Nephron progenitor cell (in vitro differentiated cells): ENCODE measurements around the gene USF2.
A peak's percentile ranks its signal among the peaks of the same experiment; 100 is the strongest.

Experiments used
- DNase-seq: peaks from one replicate; pipeline ENCODE4 v3.0.0; 2021
- H3K27ac Mint-ChIP-seq: 2 replicates; pipeline ENCODE4 v1.8.0; 2021; ENCODE audit warnings: mild to moderate bottlenecking, moderate library complexity, mixed read lengths
- H3K27me3 Mint-ChIP-seq: 2 replicates; pipeline ENCODE4 v1.8.0; 2021; ENCODE audit warnings: mild to moderate bottlenecking, low read depth, mixed read lengths; ENCODE audit not compliant: poor library complexity
- H3K36me3 Mint-ChIP-seq: 2 replicates; pipeline ENCODE4 v1.8.0; 2021; ENCODE audit warnings: low read depth, mixed read lengths
- H3K4me1 Mint-ChIP-seq: 2 replicates; pipeline ENCODE4 v1.8.0; 2021; ENCODE audit warnings: mixed read lengths
- H3K4me3 Mint-ChIP-seq: 2 replicates; pipeline ENCODE4 v1.8.0; 2021; ENCODE audit warnings: mild to moderate bottlenecking, moderate library complexity, mixed read lengths
- H3K9me3 Mint-ChIP-seq: 2 replicates; pipeline ENCODE4 v1.8.0; 2021; ENCODE audit warnings: mild to moderate bottlenecking, moderate library complexity, mixed read lengths
- TF ChIP-seq, protein P1 (sequence below): fragments of 200-600 bp; sonication (generic); IDR thresholded peaks from 2 replicates; pipeline ENCODE4 v1.5.0; 2021; ENCODE audit warnings: antibody characterized with exemption

Gene USF2

GRCh38 chr19:35310331-35310730 lies 41.6 kb downstream of the USF2 start:
- H3K27ac Mint-ChIP-seq: peak overlapping the region; percentile 99
- peaks cover 92% of the 10 kb centered on the region for H3K4me1 Mint-ChIP-seq
- H3K4me3 Mint-ChIP-seq: no peak overlapping the region
- TF ChIP-seq, protein P1, sequence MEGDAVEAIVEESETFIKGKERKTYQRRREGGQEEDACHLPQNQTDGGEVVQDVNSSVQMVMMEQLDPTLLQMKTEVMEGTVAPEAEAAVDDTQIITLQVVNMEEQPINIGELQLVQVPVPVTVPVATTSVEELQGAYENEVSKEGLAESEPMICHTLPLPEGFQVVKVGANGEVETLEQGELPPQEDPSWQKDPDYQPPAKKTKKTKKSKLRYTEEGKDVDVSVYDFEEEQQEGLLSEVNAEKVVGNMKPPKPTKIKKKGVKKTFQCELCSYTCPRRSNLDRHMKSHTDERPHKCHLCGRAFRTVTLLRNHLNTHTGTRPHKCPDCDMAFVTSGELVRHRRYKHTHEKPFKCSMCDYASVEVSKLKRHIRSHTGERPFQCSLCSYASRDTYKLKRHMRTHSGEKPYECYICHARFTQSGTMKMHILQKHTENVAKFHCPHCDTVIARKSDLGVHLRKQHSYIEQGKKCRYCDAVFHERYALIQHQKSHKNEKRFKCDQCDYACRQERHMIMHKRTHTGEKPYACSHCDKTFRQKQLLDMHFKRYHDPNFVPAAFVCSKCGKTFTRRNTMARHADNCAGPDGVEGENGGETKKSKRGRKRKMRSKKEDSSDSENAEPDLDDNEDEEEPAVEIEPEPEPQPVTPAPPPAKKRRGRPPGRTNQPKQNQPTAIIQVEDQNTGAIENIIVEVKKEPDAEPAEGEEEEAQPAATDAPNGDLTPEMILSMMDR: no peak
- no peak for DNase-seq
- H3K27me3 Mint-ChIP-seq: peaks cover 11% of the 10 kb centered on the region
- H3K9me3 Mint-ChIP-seq: no peaks in the 10 kb centered on the region
- no peaks in the 10 kb centered on the region for H3K36me3 Mint-ChIP-seq

DNA sequence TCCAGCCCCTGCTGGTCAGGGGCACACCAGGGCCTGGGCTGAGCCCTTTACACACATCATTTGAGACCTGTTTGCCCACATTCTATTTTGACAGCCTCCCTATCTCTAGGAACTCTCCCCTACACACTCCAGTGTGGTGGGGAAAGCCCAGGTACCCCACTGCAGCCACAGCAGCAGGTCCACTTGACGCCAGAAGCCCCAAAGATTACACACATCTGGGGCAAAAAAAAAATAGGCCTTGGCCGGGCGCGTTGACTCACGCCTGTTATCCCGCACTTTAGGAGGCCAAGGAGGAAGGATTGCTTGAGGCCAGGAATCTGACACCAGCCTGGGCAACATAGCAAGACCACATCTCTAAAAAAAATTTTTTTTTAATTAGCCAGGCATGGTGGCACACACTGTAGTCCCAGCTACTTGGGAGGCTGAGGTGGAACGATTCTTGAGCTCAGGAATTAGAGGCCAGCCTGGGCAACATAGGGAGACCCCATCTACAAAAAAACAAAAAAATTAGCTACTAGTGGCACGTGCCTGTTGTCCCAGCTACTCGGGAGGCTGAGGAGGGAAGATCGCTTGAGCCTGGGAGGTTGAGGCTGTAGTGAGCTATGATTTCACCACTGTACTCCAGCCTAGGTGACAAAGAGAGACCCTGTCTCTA lies 42.2 kb downstream of the USF2 start:
- Mint-ChIP-seq H3K4me3 (no peak overlapping the region), H3K36me3 (no peaks in the 10 kb centered on the region), H3K4me1 (peaks cover 96% of the 10 kb centered on the region), H3K9me3 (no peaks in the 10 kb centered on the region), H3K27me3 (peaks cover 11% of the 10 kb centered on the region), H3K27ac (peak overlapping the region; percentile 22)
- TF ChIP-seq, protein P1: no peak
- no peak for DNase-seq

- TF ChIP-seq, protein P1: no peak
Observed at GRCh38 chr19:35311901-35312665, 43.3 kb downstream of the USF2 start.

GRCh38 chr19:35313587-35313986 lies 44.8 kb downstream of the USF2 start:
- Mint-ChIP-seq H3K27me3 (peaks cover 5% of the 10 kb centered on the region), H3K4me1 (peaks cover 95% of the 10 kb centered on the region), H3K36me3 (no peaks in the 10 kb centered on the region), H3K9me3 (no peaks in the 10 kb centered on the region), H3K4me3 (no peak overlapping the region), H3K27ac (peak overlapping the region; percentile 63)
- TF ChIP-seq, protein P1: no peak
- no peak for DNase-seq

More at GRCh38 chr19:35311901-35312665, 43.3 kb downstream of the USF2 start:
- no peaks in the 10 kb centered on the region for H3K36me3 Mint-ChIP-seq
- peak overlapping the region; percentile 32 for H3K27ac Mint-ChIP-seq
- H3K9me3 Mint-ChIP-seq: no peaks in the 10 kb centered on the region
- no peak for DNase-seq
- H3K4me1 Mint-ChIP-seq: peaks cover 96% of the 10 kb centered on the region
- H3K27me3 Mint-ChIP-seq: peaks cover 5% of the 10 kb centered on the region
- H3K4me3 Mint-ChIP-seq: no peak overlapping the region

GRCh38 chr19:35314031-35314430 lies 45.3 kb downstream of the USF2 start:
- TF ChIP-seq, protein P1: no peak
- H3K27ac Mint-ChIP-seq: no peak overlapping the region
- peaks cover 5% of the 10 kb centered on the region for H3K27me3 Mint-ChIP-seq
- H3K4me1 Mint-ChIP-seq: peaks cover 95% of the 10 kb centered on the region
- DNase-seq: no peak
- no peaks in the 10 kb centered on the region for H3K9me3 Mint-ChIP-seq
- no peak overlapping the region for H3K4me3 Mint-ChIP-seq
- H3K36me3 Mint-ChIP-seq: no peaks in the 10 kb centered on the region
